Gastroesophageal sphincter (tissue), 4 donors: Measurements from ENCODE around the gene UBE4B. TPM values are rescaled to one million over a fixed set of nuclear protein-coding genes. Genes with fewer than 3 reads are reported as not detected.

ENCODE experiments used
- ATAC-seq: fragments of 150-250 bp; one replicate; pipeline ENCODE4 v1.9.1; 2016; ENCODE audit warnings: mild to moderate bottlenecking, moderate library complexity
- H3K27ac ChIP-seq, 4 donors: fragments of 200-600 bp; sonication (generic) in 3 of 4; 1 replicate in 3 of 4; 2 replicates in 1 of 4; pipeline ENCODE4 v1.5.1; 2016 to 2019
- H3K27me3 ChIP-seq: fragments of 200-600 bp; sonication (generic); one replicate; pipeline ENCODE4 v1.5.1; 2019
- H3K36me3 ChIP-seq, 2 donors: fragments of 200-600 bp; sonication (generic); one replicate each; pipeline ENCODE4 v1.5.1; 2019; ENCODE audit warnings: control low read depth in 1 of 2
- H3K4me1 ChIP-seq, 3 donors: fragments of 200-600 bp; sonication (generic); 1 replicate in 2 of 3; 2 replicates in 1 of 3; pipeline ENCODE4 v1.5.1; 2016 to 2019; ENCODE audit warnings: control low read depth in 2 of 3
- H3K4me3 ChIP-seq, 2 donors: fragments of 200-600 bp; sonication (generic); one replicate each; pipeline ENCODE4 v1.5.1; 2019; ENCODE audit warnings: mild to moderate bottlenecking in 1 of 2, moderate library complexity in 1 of 2
- H3K9me3 ChIP-seq, 3 donors: fragments of 200-600 bp; sonication (generic); one replicate each; pipeline ENCODE4 v1.5.1; 2017 to 2019; ENCODE audit warnings: control low read depth in 2 of 3
- EP300 ChIP-seq: sonication (generic); formaldehyde crosslinking; IDR thresholded peaks from one replicate; pipeline ENCODE4 v1.6.1; 2017; ENCODE audit warnings: antibody characterized with exemption, mild to moderate bottlenecking
- POLR2A ChIP-seq, 2 donors: fragments of 450-650 bp; IDR thresholded peaks; one replicate each; pipeline ENCODE4 v1.6.1; 2017; ENCODE audit warnings: antibody characterized with exemption in 2 of 2, mild to moderate bottlenecking in 2 of 2, moderate library complexity in 1 of 2
- POLR2AphosphoS5 ChIP-seq: sonication (generic); formaldehyde crosslinking; IDR thresholded peaks from one replicate; pipeline ENCODE4 v1.6.1; 2017; ENCODE audit warnings: antibody characterized with exemption
- WGBS, 2 donors: methylation state at CpG; one replicate each; pipeline ENCODE4 v1.1.5; 2018; ENCODE audit warnings: low coverage in 1 of 2; 5-methylcytosine and 5-hydroxymethylcytosine counted together
- total RNA-seq, 4 donors: library from RNA; depleted of rRNA; stranded (reverse); fragments of >200 nt; gene quantifications; one replicate each; pipeline ENCODE4 v1.1.0, GENCODE V29; 2016
- TF ChIP-seq, protein P1 (sequence below), 4 experiments: fragments of 200-600 bp in 2 of 4; fragments of 450-650 bp in 2 of 4; sonication (generic) in 1 of 4; IDR thresholded peaks; one replicate each; pipeline ENCODE4 v1.5.1; 2017 to 2019; ENCODE audit warnings: antibody characterized with exemption in 4 of 4, mild to moderate bottlenecking in 2 of 4, moderate library complexity in 2 of 4

Gene UBE4B
- total RNA-seq, 4 donors from 2014 or later: 56.9 to 120 (median 83.2) TPM

DNA sequence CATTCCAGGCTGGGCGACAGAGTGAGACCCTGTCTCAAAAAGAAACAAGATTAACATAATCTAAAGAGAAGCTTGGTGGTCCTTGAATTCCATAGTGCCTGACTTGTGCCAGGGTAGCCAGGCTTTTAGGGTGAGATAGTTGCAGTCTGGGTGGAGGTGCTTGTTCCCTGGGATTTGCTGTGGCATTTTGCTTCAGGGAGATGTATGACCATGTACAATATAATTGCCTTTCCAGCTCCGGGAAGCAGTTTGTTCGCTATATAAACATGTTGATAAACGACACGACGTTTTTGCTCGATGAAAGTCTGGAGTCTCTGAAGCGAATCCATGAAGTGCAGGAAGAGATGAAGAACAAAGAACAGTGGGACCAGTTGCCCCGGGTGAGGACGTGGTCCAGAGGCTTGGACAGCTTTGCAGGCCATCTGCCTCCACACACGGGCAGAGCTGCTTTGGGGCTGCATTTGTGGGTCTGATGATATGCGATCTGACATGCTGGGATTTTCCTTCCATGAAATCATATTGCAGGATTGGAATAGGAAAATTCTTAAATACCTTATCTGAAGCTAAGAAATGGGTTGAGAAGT lies 128.2 kb downstream of the UBE4B start:
- Histone ChIP-seq H3K27me3 (no peaks in the 10 kb centered on the region), H3K4me3 (no peak overlapping the region), H3K27ac (peak overlapping the region; percentile 52 to 81 (median 78)), H3K4me1 (peaks cover 0 to 26% (median 3%) of the 10 kb centered on the region in 3 donors), H3K36me3 (peaks cover 0 to 82% of the 10 kb centered on the region in 2 donors), H3K9me3 (no peaks in the 10 kb centered on the region)
- 16 to 31% methylated on average over 2 to 12 of the region's 12 CpGs for WGBS, 2 donors
- no peak for ATAC-seq
- TF ChIP-seq, protein P1, sequence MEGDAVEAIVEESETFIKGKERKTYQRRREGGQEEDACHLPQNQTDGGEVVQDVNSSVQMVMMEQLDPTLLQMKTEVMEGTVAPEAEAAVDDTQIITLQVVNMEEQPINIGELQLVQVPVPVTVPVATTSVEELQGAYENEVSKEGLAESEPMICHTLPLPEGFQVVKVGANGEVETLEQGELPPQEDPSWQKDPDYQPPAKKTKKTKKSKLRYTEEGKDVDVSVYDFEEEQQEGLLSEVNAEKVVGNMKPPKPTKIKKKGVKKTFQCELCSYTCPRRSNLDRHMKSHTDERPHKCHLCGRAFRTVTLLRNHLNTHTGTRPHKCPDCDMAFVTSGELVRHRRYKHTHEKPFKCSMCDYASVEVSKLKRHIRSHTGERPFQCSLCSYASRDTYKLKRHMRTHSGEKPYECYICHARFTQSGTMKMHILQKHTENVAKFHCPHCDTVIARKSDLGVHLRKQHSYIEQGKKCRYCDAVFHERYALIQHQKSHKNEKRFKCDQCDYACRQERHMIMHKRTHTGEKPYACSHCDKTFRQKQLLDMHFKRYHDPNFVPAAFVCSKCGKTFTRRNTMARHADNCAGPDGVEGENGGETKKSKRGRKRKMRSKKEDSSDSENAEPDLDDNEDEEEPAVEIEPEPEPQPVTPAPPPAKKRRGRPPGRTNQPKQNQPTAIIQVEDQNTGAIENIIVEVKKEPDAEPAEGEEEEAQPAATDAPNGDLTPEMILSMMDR (IDR thresholded peaks at IDR 0.05): no peak
- TF ChIP-seq POLR2AphosphoS5: peak; percentile 46

DNA sequence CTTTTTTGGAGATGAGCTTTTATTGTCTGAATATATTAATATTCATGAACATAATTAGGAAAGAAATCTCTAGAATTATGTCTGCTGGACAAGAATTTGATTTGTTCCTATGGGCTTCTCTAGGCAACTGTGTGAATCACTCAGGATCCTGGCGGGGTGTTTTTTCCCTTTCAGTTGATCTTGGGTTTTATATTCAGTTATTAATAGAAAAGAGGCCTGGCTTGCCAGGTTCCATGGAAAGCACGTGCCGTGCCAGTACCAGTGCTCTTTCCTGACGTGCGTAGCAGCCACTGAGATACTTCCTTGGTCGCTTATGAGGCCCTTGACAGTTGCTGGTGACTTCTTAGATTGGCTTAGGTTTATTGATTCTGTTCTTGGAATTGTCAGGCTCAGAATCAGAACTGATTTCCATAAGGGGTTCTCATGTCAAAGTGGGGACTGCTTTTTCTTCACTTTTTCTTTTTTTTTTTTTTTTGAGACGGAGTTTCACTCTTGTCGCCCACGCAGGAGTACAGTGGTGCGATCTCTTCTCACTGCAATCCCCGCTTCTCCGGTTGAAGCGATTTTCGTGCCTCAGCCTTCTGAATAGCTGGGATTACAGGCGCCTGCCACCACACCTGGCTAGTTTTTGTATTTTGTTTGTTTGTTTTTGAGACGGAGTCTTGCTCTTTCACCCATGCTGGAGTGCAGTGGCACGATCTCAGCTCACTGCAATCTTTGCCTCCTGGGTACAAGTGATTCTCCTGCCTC lies 129.0 kb downstream of the UBE4B start:
- WGBS, 2 donors: 57 to 67% methylated on average over 3 to 17 of the region's 17 CpGs
- no peak overlapping the region for H3K4me3 ChIP-seq
- peaks cover 0 to 85% of the 10 kb centered on the region in 2 donors for H3K36me3 ChIP-seq
- H3K9me3 ChIP-seq: no peaks in the 10 kb centered on the region
- no peaks in the 10 kb centered on the region for H3K27me3 ChIP-seq
- peak overlapping the region; percentile 52 to 81 (median 78) for H3K27ac ChIP-seq
- peak; percentile 74 for ATAC-seq
- TF ChIP-seq POLR2A (IDR thresholded peaks at IDR 0.05): no peak
- peak; percentile 72 for TF ChIP-seq POLR2AphosphoS5
- TF ChIP-seq, protein P1 (IDR thresholded peaks at IDR 0.05): no peak
- no peak for TF ChIP-seq EP300
- peaks cover 0 to 26% (median 3%) of the 10 kb centered on the region in 3 donors for H3K4me1 ChIP-seq

DNA sequence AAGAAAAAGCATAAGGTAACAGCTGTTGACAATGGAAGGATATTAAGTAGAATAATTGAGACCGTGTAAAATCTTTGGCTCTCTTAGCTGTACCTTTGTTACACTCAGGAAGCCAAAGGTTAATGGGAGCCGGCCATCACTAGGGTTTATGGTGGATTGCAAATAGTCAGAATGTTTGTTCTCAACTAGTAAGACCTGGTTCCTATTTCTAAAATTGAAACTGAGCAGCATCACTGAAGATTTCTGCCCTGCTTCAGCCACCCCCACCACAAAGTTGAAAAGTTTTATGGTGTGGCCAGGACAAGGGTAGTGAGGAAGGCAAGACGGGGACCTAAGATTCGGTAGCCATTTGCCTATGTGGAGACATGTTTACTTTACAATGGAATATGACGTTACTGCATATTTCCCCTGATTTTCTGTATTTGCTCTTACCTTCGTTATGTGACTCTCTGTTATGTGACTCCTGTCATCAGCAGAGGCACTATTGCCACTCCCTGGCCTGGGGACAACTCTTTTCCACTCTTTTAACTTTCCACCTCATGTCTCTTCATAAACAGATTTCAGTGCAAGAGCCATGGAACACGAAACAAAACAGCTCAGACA lies 136.3 kb downstream of the UBE4B start:
- WGBS, 2 donors: 73 to 98% methylated on average over 6 to 7 of the region's 7 CpGs
- no peak overlapping the region for H3K4me3 ChIP-seq
- no peak for ATAC-seq
- H3K9me3 ChIP-seq: no peaks in the 10 kb centered on the region
- no peak for TF ChIP-seq POLR2AphosphoS5
- TF ChIP-seq EP300: no peak
- TF ChIP-seq POLR2A (IDR thresholded peaks at IDR 0.05): no peak
- TF ChIP-seq, protein P1 (IDR thresholded peaks at IDR 0.05): no peak
- peaks cover 0 to 99% of the 10 kb centered on the region in 2 donors for H3K36me3 ChIP-seq
- no peak overlapping the region for H3K27ac ChIP-seq
- no peaks in the 10 kb centered on the region for H3K4me1 ChIP-seq
- no peaks in the 10 kb centered on the region for H3K27me3 ChIP-seq

DNA sequence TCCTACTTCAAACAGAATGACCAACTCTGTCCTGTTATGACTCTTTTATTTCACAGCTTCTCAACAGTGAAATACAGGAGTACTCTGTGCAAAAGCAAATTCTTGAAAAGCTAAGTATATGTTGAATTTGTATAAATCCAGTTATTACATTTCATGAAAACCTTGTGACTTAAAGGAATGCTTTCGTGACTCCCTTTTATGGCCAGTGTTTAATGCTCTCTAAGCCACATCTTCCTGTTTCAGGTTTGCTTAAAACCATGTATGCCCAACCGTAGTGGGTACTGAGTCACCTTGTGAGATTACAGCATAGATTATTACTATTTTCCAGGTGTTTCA lies 137.4 kb downstream of the UBE4B start:
- 78 to 95% methylated on average over 2 of the region's 2 CpGs for WGBS, 2 donors
- peaks cover 0 to 98% of the 10 kb centered on the region in 2 donors for H3K36me3 ChIP-seq

More for the DNA sequence above, 137.4 kb downstream of the UBE4B start:
- TF ChIP-seq, protein P1 (IDR thresholded peaks at IDR 0.05): no peak
- TF ChIP-seq POLR2A (IDR thresholded peaks at IDR 0.05) (no peak), EP300 (no peak), POLR2AphosphoS5 (no peak)
- no peaks in the 10 kb centered on the region for H3K4me1 ChIP-seq
- no peak overlapping the region for H3K27ac ChIP-seq
- H3K9me3 ChIP-seq: no peaks in the 10 kb centered on the region
- no peak overlapping the region for H3K4me3 ChIP-seq
- no peak for ATAC-seq
- no peaks in the 10 kb centered on the region for H3K27me3 ChIP-seq
